Neutrophil (primary cell): ENCODE measurements around the gene CCNT2.

Experiments used
- H3K27ac ChIP-seq: fragments of 200-600 bp; sonication (generic); 2 replicates; pipeline ENCODE4 v1.5.1; 2016; ENCODE audit warnings: mild to moderate bottlenecking, moderate library complexity
- H3K27me3 ChIP-seq: fragments of 200-600 bp; sonication (generic); 2 replicates; pipeline ENCODE4 v1.6.0; 2016; ENCODE audit warnings: mild to moderate bottlenecking
- H3K36me3 ChIP-seq: fragments of 200-600 bp; sonication (generic); 2 replicates; pipeline ENCODE4 v1.5.1; 2017
- H3K4me1 ChIP-seq, 2 experiments: fragments of 200-600 bp in 1 of 2; sonication (generic) in 1 of 2; 1 replicate in 1 of 2; 2 replicates in 1 of 2; pipeline versions ENCODE4 v1.5.1 to v1.6.1; 2013 to 2016; ENCODE audit warnings: low read depth in 1 of 2, low read length in 1 of 2, mild to moderate bottlenecking in 1 of 2, moderate library complexity in 1 of 2; ENCODE audit not compliant: control insufficient read depth in 1 of 2, insufficient read depth in 1 of 2
- H3K4me3 ChIP-seq, 2 experiments: fragments of 200-600 bp in 1 of 2; sonication (generic) in 1 of 2; 1 replicate in 1 of 2; 2 replicates in 1 of 2; pipeline ENCODE4 v1.5.1; 2013 to 2016; ENCODE audit warnings: low read depth in 1 of 2, low read length in 1 of 2, mild to moderate bottlenecking in 1 of 2, moderate library complexity in 1 of 2
- H3K9me3 ChIP-seq: fragments of 200-600 bp; sonication (generic); 2 replicates; pipeline ENCODE4 v1.5.1; 2016
- TF ChIP-seq, protein P1 (sequence below): fragments of 200-600 bp; sonication (generic); IDR thresholded peaks from 2 replicates; pipeline ENCODE4 v1.5.1; 2016; ENCODE audit warnings: antibody characterized with exemption

CCNT2 gene

DNA sequence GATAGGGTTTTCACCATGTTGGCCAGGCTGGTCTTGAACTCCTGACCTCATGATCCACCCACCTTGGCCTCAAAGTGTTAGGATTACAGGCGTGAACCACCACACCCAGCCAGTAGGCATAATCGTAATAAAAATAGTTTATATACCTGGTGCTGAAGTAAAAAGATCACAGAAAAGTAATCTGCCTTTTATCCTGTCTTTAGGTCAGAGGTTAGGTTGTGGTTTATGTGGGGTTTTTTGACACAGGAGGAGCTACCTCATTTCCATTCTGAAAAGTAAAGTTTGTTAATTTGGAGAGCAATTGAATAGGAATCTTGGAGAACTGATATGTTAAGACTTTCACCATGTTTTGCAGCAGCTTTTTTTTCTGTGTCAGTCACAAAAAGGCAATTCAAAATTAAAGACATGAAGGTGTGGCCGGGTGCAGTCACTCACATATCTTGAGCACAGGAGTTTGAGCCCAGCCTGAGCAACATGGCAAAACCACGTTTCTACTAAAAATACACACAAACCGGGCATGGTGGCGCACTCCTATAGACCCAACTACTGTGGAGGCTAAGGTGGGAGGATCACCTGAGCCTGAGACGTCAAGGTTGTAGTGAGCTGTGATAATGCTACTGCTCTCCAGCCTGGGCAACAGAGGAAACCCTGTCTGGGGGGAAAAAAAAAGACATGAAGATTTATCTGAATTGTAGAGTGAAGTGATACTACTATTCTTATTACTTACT is 31.5 kb downstream of the CCNT2 start:
- Histone ChIP-seq H3K36me3 (peaks cover 65% of the 10 kb centered on the region), H3K27ac (no peak overlapping the region), H3K27me3 (no peaks in the 10 kb centered on the region), H3K4me3 (no peak overlapping the region), H3K4me1 (no peaks in the 10 kb centered on the region), H3K9me3 (no peaks in the 10 kb centered on the region)
- TF ChIP-seq, protein P1, sequence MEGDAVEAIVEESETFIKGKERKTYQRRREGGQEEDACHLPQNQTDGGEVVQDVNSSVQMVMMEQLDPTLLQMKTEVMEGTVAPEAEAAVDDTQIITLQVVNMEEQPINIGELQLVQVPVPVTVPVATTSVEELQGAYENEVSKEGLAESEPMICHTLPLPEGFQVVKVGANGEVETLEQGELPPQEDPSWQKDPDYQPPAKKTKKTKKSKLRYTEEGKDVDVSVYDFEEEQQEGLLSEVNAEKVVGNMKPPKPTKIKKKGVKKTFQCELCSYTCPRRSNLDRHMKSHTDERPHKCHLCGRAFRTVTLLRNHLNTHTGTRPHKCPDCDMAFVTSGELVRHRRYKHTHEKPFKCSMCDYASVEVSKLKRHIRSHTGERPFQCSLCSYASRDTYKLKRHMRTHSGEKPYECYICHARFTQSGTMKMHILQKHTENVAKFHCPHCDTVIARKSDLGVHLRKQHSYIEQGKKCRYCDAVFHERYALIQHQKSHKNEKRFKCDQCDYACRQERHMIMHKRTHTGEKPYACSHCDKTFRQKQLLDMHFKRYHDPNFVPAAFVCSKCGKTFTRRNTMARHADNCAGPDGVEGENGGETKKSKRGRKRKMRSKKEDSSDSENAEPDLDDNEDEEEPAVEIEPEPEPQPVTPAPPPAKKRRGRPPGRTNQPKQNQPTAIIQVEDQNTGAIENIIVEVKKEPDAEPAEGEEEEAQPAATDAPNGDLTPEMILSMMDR: no peak

DNA sequence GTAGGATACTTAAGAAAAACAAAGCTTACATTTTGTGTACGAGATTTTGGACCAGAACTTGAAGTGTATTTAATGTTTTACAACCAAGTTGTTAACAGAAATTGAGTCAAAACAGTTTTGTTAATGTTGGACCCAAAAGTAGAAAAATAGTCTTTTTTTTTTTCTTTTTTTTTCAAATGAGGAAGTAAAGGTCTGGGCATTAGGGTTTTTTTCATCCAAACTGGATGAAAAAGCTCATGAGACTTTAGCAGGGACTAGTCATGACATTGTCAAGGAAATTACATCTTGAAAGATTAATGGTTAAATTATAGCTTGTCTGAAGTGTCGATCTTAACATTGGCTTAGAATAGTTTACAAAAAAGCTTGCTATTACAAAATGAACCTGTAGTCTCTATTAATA is 32.3 kb downstream of the CCNT2 start:
- no peaks in the 10 kb centered on the region for H3K9me3 ChIP-seq
- H3K36me3 ChIP-seq: peaks cover 72% of the 10 kb centered on the region
- no peaks in the 10 kb centered on the region for H3K4me1 ChIP-seq
- H3K27ac ChIP-seq: no peak overlapping the region
- TF ChIP-seq, protein P1: no peak
- no peak overlapping the region for H3K4me3 ChIP-seq
- no peaks in the 10 kb centered on the region for H3K27me3 ChIP-seq

DNA sequence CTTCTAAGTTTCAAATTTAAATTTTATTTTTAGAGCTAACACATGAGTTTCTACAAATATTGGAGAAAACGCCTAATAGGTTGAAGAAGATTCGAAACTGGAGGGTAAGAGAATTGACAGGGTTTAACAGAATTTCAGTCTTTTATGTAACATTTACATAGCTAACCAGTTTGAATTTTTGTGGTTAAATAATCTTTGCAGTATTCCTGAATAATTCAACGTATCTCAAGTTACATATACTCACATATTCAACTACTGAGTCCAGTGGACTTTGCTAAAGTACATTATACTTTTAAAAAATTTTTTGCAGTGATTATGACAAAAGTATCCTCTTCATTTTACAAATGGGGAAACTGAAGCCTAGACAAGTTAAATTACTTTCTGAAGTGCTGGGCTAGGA is 34.0 kb downstream of the CCNT2 start:
- Histone ChIP-seq H3K27ac (no peak overlapping the region), H3K27me3 (no peaks in the 10 kb centered on the region), H3K4me3 (no peak overlapping the region), H3K9me3 (no peaks in the 10 kb centered on the region), H3K4me1 (no peaks in the 10 kb centered on the region), H3K36me3 (peaks cover 80% of the 10 kb centered on the region)
- TF ChIP-seq, protein P1: no peak

DNA sequence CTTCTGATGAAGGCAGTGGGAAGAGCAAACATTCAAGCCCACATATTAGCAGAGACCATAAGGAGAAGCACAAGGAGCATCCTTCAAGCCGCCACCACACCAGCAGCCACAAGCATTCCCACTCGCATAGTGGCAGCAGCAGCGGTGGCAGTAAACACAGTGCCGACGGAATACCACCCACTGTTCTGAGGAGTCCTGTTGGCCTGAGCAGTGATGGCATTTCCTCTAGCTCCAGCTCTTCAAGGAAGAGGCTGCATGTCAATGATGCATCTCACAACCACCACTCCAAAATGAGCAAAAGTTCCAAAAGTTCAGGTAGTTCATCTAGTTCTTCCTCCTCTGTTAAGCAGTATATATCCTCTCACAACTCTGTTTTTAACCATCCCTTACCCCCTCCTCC is 35.4 kb downstream of the CCNT2 start:
- Histone ChIP-seq H3K27ac (no peak overlapping the region), H3K36me3 (peaks cover 78% of the 10 kb centered on the region), H3K27me3 (no peaks in the 10 kb centered on the region), H3K4me3 (no peak overlapping the region), H3K9me3 (no peaks in the 10 kb centered on the region), H3K4me1 (no peaks in the 10 kb centered on the region)
- TF ChIP-seq, protein P1: no peak

DNA sequence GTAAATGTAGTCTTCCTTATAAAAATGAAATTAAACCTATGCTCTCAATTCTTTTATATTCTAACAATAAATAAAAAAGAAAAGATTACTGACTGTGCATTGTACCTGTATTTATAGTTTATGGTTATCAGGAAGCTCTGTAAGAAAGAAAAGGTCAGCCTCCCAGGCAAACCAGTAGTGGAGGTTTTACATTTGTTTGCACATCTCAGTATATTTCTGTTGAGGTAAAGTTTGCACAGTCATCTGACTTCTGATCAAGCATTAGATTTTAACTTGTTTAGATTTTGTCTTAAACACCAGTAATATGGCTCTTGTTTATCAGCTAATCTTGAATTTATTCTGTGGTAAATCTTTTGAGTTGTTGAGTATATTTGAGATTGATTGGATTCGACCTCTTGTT is 37.1 kb downstream of the CCNT2 start:
- Histone ChIP-seq H3K27ac (no peak overlapping the region), H3K4me3 (no peak overlapping the region), H3K36me3 (peaks cover 68% of the 10 kb centered on the region), H3K4me1 (no peaks in the 10 kb centered on the region), H3K9me3 (no peaks in the 10 kb centered on the region), H3K27me3 (no peaks in the 10 kb centered on the region)
- TF ChIP-seq, protein P1: no peak
